ENCODE measurements around the gene TMEM259. TPM values are rescaled to one million over a fixed set of nuclear protein-coding genes. Genes with fewer than 3 reads are reported as not detected.

TMEM259 gene
- total RNA-seq, 1 donor from 2014 or later: 31.7 TPM

DNA sequence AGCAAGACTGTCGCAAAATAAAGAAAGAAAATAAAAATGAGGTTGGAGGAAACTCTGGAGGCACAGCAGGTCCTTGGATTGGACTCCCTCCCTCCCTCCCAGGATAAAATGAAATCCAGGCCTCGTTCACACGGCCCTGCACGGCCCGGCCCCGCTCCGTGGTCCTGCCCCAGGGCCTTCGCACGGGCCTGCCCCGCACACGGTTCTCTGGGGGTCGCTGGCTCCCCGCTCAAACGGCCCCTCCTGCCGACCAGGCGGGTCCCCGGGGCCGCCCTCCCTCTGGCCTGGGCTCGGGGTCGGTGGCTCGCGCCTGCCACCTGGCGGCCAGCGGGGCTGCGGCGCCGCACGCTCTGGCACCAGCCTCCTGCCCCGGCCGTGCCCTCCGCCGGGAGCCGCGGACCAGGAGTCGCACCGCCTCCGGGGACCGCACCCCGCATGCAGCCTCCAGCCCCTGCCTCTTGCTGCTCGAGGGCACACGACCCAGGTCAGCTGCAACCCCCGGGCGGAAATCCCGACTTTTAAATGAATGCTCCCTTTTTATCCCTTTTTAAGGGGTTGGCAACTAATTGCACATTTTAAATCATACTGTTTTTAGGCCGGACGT, 38.3 kb downstream of the TMEM259 start:
- TF ChIP-seq EZH2 (IDR thresholded peaks at IDR 0.05) (peak; percentile 3), EZH2phosphoT487 (IDR thresholded peaks at IDR 0.05) (no peak), CTCF (IDR thresholded peaks at IDR 0.05) (peak; percentile 91)
- H3K27ac Mint-ChIP-seq: no peak overlapping the region
- H3K4me1 Mint-ChIP-seq: peaks cover 16% of the 10 kb centered on the region
- no peaks in the 10 kb centered on the region for H3K36me3 ChIP-seq
- no peak overlapping the region for H3K27ac ChIP-seq
- DNase-seq (ENCODE audit: low spot score): peak; percentile 89
- no peaks in the 10 kb centered on the region for H4K20me1 ChIP-seq (ENCODE audit: low read depth)
- no peaks in the 10 kb centered on the region for H3K27me3 ChIP-seq
- peaks cover 11% of the 10 kb centered on the region for H3K27me3 Mint-ChIP-seq (ENCODE audit: insufficient read depth, low read depth)
- no peak overlapping the region for H2AFZ ChIP-seq (replicated peaks)
- H3F3A ChIP-seq (ENCODE audit: low read depth): peaks cover 50% of the 10 kb centered on the region
- no peak overlapping the region for H3K4me3 ChIP-seq
- peak overlapping the region; percentile 70 for H3K4me3 Mint-ChIP-seq
- H3K9me3 Mint-ChIP-seq: no peaks in the 10 kb centered on the region
- H3K79me2 ChIP-seq (ENCODE audit: low read depth): peaks cover 13% of the 10 kb centered on the region
- peaks cover 21% of the 10 kb centered on the region for H3K4me1 ChIP-seq
- H3K4me2 ChIP-seq: peak overlapping the region; percentile 58
- H3K9ac ChIP-seq: no peak overlapping the region
- peaks cover 5% of the 10 kb centered on the region for H3K36me3 Mint-ChIP-seq
- H3K9me3 ChIP-seq (ENCODE audit: low read depth): no peaks in the 10 kb centered on the region

GRCh38 chr19:980133-980998, 40.6 kb downstream of the TMEM259 start:
- Histone ChIP-seq H3K4me2 (peak overlapping the region; percentile 65), H3K9ac (no peak overlapping the region), H3K4me3 (peak overlapping the region; percentile 30), H3F3A (ENCODE audit: low read depth) (peaks cover 49% of the 10 kb centered on the region), H3K36me3 (no peaks in the 10 kb centered on the region), H4K20me1 (ENCODE audit: low read depth) (no peaks in the 10 kb centered on the region), H3K79me2 (ENCODE audit: low read depth) (peaks cover 8% of the 10 kb centered on the region), H2AFZ (replicated peaks) (no peak overlapping the region), H3K9me3 (ENCODE audit: low read depth) (no peaks in the 10 kb centered on the region), H3K4me1 (peaks cover 21% of the 10 kb centered on the region), H3K27me3 (no peaks in the 10 kb centered on the region), H3K27ac (peak overlapping the region; percentile 86)
- Mint-ChIP-seq H3K27ac (peak overlapping the region; percentile 25), H3K36me3 (no peaks in the 10 kb centered on the region), H3K4me3 (peak overlapping the region; percentile 73), H3K27me3 (ENCODE audit: insufficient read depth, low read depth) (peaks cover 6% of the 10 kb centered on the region), H3K9me3 (no peaks in the 10 kb centered on the region), H3K4me1 (peaks cover 19% of the 10 kb centered on the region)
- TF ChIP-seq CTCF (IDR thresholded peaks at IDR 0.05): peak; percentile 4
- no peak for TF ChIP-seq EZH2 (IDR thresholded peaks at IDR 0.05)
- peak; percentile 93 for DNase-seq (ENCODE audit: low spot score)

GRCh38 chr19:979318-979741, 41.6 kb downstream of the TMEM259 start:
- no peak for DNase-seq (ENCODE audit: low spot score)
- Histone ChIP-seq H4K20me1 (ENCODE audit: low read depth) (no peaks in the 10 kb centered on the region), H3K27ac (peak overlapping the region; percentile 72), H3K4me3 (no peak overlapping the region), H3K27me3 (no peaks in the 10 kb centered on the region), H3K79me2 (ENCODE audit: low read depth) (no peaks in the 10 kb centered on the region), H3K36me3 (no peaks in the 10 kb centered on the region), H3K4me1 (peaks cover 16% of the 10 kb centered on the region), H3F3A (ENCODE audit: low read depth) (peaks cover 48% of the 10 kb centered on the region), H3K9ac (no peak overlapping the region), H2AFZ (replicated peaks) (no peak overlapping the region), H3K4me2 (peak overlapping the region; percentile 51), H3K9me3 (ENCODE audit: low read depth) (no peaks in the 10 kb centered on the region)
- Mint-ChIP-seq H3K36me3 (no peaks in the 10 kb centered on the region), H3K27me3 (ENCODE audit: insufficient read depth, low read depth) (peaks cover 2% of the 10 kb centered on the region), H3K4me1 (peaks cover 16% of the 10 kb centered on the region), H3K27ac (no peak overlapping the region), H3K4me3 (no peak overlapping the region), H3K9me3 (no peaks in the 10 kb centered on the region)
- no peak for TF ChIP-seq EZH2 (IDR thresholded peaks at IDR 0.05)
- TF ChIP-seq CTCF (IDR thresholded peaks at IDR 0.05): no peak
- no peak for TF ChIP-seq EZH2phosphoT487 (IDR thresholded peaks at IDR 0.05)

Measured in neural progenitor cell (in vitro differentiated cells).